DND-41 (cell line): ENCODE measurements around the gene CLCNKB.

ENCODE experiments used
- ATAC-seq: fragments of 200-7000 bp; cut with Tn5 transposase; 3 replicates; pipeline ENCODE4 v1.9.1; 2021; ENCODE audit warnings: low read depth; ENCODE audit not compliant: insufficient read depth
- DNase-seq: peaks from one replicate; pipeline ENCODE4 v3.0.0-alpha.2; 2020
- H2AFZ ChIP-seq: 2 replicates; pipeline ENCODE4 v1.6.0; 2012; ENCODE audit warnings: low read depth, low read length
- H3K27ac ChIP-seq: 2 replicates; pipeline ENCODE4 v1.5.1; 2012; ENCODE audit warnings: low read length, inconsistent platforms
- H3K27me3 ChIP-seq: fragments of 200-600 bp; sonication (generic); 2 replicates; pipeline ENCODE4 v1.6.0; 2012; ENCODE audit warnings: low read length, mild to moderate bottlenecking, inconsistent platforms; ENCODE audit not compliant: insufficient read depth, poor library complexity
- H3K36me3 ChIP-seq: 2 replicates; pipeline ENCODE4 v1.5.1; 2012; ENCODE audit warnings: low read length, inconsistent platforms; ENCODE audit not compliant: insufficient read depth
- H3K4me1 ChIP-seq: 2 replicates; pipeline ENCODE4 v1.5.1; 2012; ENCODE audit warnings: mild to moderate bottlenecking, low read length; ENCODE audit not compliant: insufficient read depth
- H3K4me2 ChIP-seq: 2 replicates; pipeline ENCODE4 v1.6.0; 2012; ENCODE audit warnings: mild to moderate bottlenecking, moderate library complexity, low read length, inconsistent platforms; ENCODE audit not compliant: insufficient read depth
- H3K4me3 ChIP-seq, 2 experiments: fragments of 200-600 bp in 1 of 2; shearing (Covaris generic) in 1 of 2; 2 replicates each; pipeline ENCODE4 v1.5.1; 2012 to 2016; ENCODE audit warnings: inconsistent platforms in 2 of 2, low read length in 2 of 2, mild to moderate bottlenecking in 2 of 2, low read depth in 1 of 2, moderate library complexity in 1 of 2
- H3K79me2 ChIP-seq: 2 replicates; pipeline ENCODE4 v1.6.0; 2012; ENCODE audit warnings: low read length, inconsistent platforms; ENCODE audit not compliant: insufficient read depth
- H3K9ac ChIP-seq: 2 replicates; pipeline ENCODE4 v1.6.0; 2012; ENCODE audit warnings: low read depth, mild to moderate bottlenecking, inconsistent platforms, low read length, moderate library complexity
- H3K9me3 ChIP-seq: 2 replicates; pipeline ENCODE4 v1.5.1; 2012; ENCODE audit warnings: low read length, moderate library complexity, mild to moderate bottlenecking, inconsistent platforms; ENCODE audit not compliant: insufficient read depth, severe bottlenecking
- H4K20me1 ChIP-seq: 2 replicates; pipeline ENCODE4 v1.6.0; 2012; ENCODE audit warnings: low read length; ENCODE audit not compliant: insufficient read depth
- CTCF ChIP-seq: IDR thresholded peaks from 2 replicates; pipeline ENCODE4 v1.5.1; 2012; ENCODE audit warnings: borderline replicate concordance, low read length, moderate library complexity, mild to moderate bottlenecking; ENCODE audit not compliant: poor library complexity, severe bottlenecking; ENCODE audit errors: extremely low read depth
- EZH2 ChIP-seq: IDR thresholded peaks from 3 replicates; pipeline ENCODE4 v1.6.1; 2012; ENCODE audit warnings: borderline replicate concordance, low read depth, mild to moderate bottlenecking, moderate library complexity, low read length, inconsistent platforms; ENCODE audit not compliant: severe bottlenecking

The CLCNKB gene

GRCh38 chr1:16081636-16082035 lies 38.1 kb downstream of the CLCNKB start:
- Histone ChIP-seq H3K27me3 (no peaks in the 10 kb centered on the region), H3K4me3 (no peak overlapping the region), H3K4me2 (no peak overlapping the region), H4K20me1 (0 out of 2 replicates have a peak, but pooled peaks cover 5% of the 10 kb centered on the region), H3K4me1 (peaks cover 6% of the 10 kb centered on the region), H3K9me3 (no peaks in the 10 kb centered on the region), H3K27ac (no peak overlapping the region), H3K9ac (no peak overlapping the region), H3K36me3 (no peaks in the 10 kb centered on the region), H2AFZ (no peak overlapping the region), H3K79me2 (no peaks in the 10 kb centered on the region)
- TF ChIP-seq CTCF (no peak), EZH2 (no peak)
- DNase-seq (no peak), ATAC-seq (no peak)

GRCh38 chr1:16082283-16083038 lies 38.9 kb downstream of the CLCNKB start:
- TF ChIP-seq EZH2 (no peak), CTCF (peak; percentile 85)
- Histone ChIP-seq H3K4me1 (peaks cover 6% of the 10 kb centered on the region), H3K27me3 (no peaks in the 10 kb centered on the region), H4K20me1 (0 out of 2 replicates have a peak, but pooled peaks cover 5% of the 10 kb centered on the region), H2AFZ (no peak overlapping the region), H3K9ac (no peak overlapping the region), H3K79me2 (no peaks in the 10 kb centered on the region), H3K9me3 (no peaks in the 10 kb centered on the region), H3K27ac (no peak overlapping the region), H3K36me3 (no peaks in the 10 kb centered on the region), H3K4me3 (no peak overlapping the region), H3K4me2 (no peak overlapping the region)
- DNase-seq (peak; percentile 69), ATAC-seq (peak; percentile 68)

GRCh38 chr1:16083486-16083885 lies 39.9 kb downstream of the CLCNKB start:
- H3K79me2 ChIP-seq, result no peaks in the 10 kb centered on the region
- H3K36me3 ChIP-seq, result no peaks in the 10 kb centered on the region
- no peak for DNase-seq
- H3K27ac ChIP-seq, result no peak overlapping the region
- no peak for TF ChIP-seq CTCF
- TF ChIP-seq EZH2, result no peak
- no peaks in the 10 kb centered on the region for H3K9me3 ChIP-seq
- 0 out of 2 replicates have a peak, but pooled peaks cover 5% of the 10 kb centered on the region for H4K20me1 ChIP-seq
- H3K4me2 ChIP-seq, result no peak overlapping the region
- no peak overlapping the region for H3K9ac ChIP-seq
- no peaks in the 10 kb centered on the region for H3K27me3 ChIP-seq
- H2AFZ ChIP-seq, result no peak overlapping the region
- ATAC-seq, result no peak
- no peak overlapping the region for H3K4me3 ChIP-seq
- H3K4me1 ChIP-seq, result peaks cover 6% of the 10 kb centered on the region
